ENCODE data around the gene TMEM170A.
"Not testable (repeated sequence)": the region's sequence is repeated elsewhere in the genome, so short reads cannot be mapped to it uniquely, and the experiment has no call there.

TMEM170A gene, protein sequence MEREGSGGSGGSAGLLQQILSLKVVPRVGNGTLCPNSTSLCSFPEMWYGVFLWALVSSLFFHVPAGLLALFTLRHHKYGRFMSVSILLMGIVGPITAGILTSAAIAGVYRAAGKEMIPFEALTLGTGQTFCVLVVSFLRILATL
- total RNA-seq: 50.9 to 63.7 reads per million in 2 donors

DNA sequence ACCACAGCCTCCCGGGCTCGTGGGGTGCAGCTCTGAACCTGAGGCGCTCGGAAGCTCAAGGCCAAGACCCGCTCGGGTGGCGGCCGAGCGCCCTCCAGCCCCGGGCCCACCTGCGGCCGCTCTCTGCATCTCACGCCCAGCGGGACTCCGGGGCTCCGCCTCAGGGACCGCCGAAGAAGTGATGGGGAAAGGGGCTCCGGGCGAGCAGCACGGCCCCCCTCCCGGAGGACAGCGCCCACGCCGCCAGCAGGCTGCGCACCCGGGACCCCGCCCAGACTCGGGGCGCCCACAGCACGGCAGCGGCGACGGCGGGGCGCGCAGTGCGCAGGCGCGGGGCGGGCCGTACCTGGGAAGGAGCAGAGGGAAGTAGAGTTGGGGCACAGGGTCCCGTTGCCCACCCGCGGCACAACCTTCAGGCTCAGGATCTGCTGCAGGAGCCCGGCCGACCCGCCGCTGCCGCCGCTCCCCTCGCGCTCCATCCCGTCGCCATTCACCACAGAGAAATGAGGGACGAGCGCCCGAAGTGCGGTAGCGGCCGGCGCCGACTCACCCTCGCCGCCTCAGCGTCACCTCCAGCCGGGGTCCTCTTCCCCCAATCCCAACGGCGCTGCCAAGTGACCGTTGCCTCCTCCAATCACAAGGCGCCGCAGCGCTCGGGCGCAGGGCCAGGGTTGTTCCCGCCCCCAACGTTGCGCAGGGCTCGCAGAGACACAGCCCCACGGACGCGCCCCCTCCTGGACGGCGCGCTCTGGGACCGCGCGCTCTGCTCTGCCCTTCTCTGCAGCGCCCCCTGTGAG lies at the start of gene TMEM170A:
TMEM170A (minus strand) TSS at position 568 of the 797 bp plus-strand sequence; CDS start at position 479, 89 bp downstream.
- peak; percentile 97 for DNase-seq

DNA sequence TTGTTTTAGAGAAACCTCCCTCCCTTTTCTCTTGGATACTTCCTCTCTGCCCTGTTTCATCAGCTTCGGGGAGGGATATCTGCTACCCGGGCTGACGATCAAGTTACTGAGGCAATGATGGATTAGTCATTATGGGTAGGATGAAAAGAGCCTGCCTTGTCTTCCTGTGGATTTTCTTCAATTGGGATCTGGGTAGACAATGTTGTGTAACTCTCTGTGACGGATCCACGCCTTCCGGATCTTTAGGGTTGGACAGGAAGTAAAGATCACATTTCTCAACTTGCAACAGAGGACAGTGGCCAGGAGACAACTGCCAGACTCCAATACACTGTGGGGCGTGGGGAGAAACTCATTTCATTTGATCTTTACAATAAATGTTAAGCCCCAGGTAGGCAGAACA lies 42.1 kb upstream of the TMEM170A start:
- DNase-seq: no peak

DNA sequence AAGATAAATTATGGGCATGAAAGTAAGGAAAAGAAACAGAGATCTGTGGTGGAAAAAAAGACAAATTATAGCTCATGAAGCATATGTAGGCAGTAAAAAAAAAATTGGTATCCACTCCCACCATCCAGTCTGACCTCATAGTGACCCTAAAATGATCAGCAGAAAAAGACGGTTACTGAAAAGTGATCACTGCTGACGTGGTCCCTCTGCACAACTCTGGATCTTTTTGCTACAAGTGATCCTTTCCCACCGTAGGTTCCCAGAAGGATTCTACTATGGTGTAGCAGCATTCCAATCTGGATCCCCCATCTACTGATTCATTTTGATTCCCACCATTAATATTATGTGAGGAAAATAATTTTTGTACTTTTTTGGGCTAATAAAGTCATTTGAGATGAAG lies 41.6 kb upstream of the TMEM170A start:
- no peak for DNase-seq

DNA sequence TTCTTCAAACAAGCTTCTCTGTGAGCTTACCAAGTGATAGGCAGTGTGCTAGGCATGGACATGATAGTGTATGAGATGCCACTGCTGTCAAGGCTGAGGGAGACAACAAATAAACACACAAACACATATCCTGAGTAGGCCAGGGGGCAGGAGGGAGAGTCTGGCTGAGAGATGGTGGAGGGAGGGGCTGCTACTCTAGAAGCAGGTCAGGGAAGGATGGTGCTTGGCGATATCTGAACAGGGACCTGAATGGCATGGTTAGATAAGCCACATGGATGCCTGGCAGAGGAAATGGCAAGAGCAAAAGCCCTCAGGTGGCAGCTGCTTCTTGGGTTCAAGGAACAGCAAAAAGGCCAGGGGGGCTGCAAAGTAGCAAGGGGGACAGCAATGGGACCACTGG lies 39.3 kb upstream of the TMEM170A start:
- DNase-seq: no peak

DNA sequence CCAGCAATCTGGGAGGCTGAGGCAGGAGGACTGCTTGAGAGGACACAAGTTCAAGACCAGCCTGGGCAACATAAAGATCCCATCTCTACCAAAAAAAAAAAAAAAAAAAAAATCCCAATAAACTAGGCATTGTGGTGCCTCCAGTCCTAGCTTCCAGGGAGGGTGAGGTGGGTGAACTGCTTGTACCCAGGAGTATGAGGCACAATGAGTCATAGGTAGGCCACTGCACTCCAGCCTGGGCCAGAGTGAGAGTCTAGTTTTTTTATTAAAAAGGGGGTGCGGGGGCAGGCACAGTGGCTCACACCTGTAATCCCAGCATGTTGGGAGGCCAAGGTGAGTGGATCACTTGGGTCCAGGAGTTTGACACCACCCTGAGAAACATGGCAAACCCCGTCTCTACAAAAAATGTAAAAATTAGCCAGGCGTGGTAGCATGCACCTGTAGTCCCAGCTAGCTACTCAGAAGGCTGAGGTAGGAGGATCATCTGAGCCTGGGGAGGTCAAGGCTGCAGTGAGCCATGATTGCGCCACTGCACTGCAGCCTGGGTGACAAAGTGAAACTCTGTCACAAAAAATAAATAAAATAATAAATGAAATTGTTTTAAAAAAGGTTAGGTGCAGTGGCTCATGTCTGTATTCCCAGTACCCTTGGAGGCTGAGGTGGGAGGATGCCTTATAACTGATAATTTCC lies 38.6 kb upstream of the TMEM170A start:
- no peak for DNase-seq

DNA sequence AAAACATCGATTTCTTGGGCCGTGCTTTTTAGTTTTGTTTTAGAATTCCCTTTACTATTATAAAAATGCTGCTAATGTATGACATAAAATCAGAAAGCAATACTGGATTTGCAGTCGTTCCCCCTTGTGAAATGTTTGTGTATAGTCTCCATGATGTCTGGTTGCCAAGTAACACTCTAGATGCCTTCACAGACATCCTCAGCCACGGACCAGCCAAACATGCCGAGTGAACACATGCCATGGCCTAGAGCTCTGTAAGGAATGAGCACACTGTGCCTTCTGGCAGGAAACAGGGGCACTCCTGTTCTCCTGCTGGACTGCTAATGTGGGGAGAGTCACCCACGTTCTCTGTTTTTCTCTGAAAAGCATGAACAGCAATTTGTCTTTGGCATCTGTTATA lies 37.3 kb upstream of the TMEM170A start:
- not testable (repeated sequence) for DNase-seq

DNA sequence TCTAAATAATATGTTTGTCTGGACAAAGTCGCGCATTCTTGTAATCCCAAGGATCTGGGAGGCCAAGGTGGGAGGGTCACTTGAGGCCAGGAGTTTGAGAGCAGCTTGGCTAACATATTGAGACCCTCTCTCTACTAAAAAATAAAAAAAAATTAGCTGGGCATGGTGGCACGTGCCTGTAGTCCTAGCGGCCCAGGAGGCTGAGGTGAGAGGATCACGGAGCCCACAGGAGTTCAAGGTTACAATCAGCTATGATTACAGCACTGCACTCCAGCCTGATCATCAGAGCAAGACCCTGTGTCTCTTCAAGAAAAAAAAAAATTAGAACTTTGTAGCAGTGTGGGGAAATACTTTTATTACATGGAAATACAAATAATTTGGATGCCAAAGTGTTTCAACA lies 36.9 kb upstream of the TMEM170A start:
- no peak for DNase-seq

DNA sequence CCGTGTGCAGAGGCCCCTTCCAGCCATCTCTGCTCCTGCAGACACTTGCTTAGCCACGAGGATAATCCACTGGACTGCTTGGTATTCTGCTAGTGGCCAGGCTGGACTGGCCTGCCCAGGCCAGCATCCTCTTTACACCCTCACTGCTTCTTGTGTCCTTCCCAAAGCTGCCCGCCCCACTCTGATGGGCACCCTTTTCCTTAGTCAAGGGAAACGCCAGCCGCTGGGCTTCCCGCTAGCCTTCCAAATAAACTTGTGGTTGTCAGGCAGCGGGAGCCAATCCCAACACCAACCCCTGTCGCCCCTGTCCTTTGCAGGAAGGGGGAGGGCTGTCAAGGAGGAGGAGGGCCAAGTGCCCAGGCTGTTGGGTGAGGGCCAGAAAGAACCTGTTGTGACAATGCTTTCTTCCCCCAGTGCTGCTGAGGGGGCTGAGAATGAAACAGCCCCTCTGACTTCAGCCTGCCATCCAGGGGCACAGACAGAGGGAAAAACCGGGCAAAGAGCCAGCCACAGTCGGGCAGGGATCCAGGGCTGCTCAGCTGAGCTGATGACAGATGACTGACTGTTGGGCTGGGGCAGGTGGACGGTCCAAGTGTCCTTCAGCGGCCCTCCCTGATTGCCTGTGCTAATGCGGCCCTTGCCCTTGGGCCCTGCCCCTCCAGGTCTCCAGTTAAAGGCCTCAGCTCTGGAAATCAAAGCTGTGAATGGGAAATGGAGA lies 34.3 kb upstream of the TMEM170A start:
- DNase-seq: not testable (repeated sequence)

DNA sequence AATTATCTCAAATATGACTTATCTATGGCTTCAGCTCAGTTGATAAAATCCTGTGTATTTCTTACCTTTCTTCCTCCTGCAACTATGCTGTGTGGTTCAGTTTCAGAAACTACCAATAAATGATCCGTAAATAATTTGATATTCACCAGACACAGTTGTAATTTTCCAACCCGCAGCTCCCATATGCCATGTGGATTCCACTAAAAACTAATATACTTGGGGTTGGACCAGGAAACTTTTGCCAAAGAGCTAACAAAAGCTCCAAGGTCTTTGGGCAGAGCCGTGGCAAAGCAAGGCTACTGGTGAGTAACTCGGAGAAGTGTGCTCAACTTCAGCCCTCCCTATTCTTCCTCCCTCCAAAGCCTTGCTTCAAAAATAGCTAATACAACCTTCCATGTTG lies 33.1 kb upstream of the TMEM170A start:
- no peak for DNase-seq

DNA sequence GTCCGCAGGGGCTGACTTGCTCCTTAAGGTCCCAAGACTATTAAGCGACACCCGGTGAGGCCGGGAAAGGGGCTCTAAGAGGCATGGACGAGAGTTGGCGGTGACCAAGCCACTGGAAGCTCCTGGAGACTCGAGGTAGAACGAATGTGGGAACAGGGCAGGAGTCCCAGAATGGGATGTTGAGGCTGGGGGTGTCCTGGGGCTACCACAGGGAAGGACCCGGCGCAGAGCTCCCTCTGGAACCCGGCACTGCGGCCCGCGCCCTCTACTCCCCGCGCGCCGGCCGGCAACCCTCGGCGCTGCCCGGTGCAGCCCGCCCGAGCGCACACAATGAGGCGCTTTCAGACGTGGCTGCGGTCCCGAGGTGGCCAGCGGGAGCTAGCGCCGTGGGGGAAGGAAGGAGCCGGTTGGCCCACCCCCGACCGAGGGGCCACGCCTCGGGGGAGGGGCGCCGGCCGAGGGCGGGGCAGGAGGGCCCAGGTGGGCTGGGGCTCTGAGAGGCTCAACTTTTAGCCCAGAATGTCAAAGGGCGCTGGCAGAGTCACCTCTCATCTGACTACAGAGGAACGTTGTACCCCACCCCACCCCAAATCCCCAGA lies 30.7 kb upstream of the TMEM170A start, which contains the start of gene CHST6:
CHST6 (minus strand) TSS at position 366 of the 599 bp plus-strand sequence. CDS start 15,613 bp downstream, outside the sequence.
- DNase-seq: no peak

DNA sequence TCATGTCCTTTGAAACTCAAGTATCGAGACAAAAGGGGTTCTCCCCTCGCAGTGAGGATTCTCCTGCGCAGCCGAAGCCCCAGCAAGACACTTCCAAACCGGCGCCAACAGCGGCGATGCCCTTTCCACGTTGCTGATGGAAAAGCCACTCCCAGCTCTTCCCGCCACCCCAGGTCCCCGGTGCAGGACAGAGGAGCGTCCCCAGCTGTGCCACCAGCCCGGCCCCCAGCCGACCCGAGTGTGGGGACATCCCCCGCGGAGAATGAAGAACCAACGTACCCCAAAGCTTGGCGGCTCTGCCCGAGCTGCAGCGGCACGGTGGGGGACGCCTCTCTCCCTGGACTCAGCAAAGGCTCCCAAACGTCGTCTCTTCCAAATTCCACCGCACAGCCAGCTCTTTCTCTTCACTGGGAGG lies 30.2 kb upstream of the TMEM170A start:
- DNase-seq: no peak

DNA sequence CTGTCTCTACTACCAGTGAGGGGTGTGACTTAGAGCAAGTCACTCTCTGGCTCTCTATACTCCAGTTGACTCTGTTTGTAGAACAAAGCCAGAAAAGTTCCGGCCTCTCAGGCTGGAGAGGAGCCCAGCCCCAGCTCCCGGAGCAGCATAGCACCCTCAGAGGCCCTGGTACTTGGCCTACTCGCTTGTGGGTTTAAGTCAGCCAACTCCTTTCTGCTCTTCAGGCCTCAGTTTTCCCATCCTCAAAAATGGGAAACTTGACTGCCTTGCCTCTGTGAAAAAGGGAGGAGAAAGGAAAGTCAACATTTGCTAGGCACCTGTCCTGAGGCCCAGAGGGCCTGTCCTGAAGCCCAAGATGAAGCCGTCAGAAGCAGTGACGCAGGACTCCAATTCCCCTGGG lies 29.7 kb upstream of the TMEM170A start:
- DNase-seq: no peak

DNA sequence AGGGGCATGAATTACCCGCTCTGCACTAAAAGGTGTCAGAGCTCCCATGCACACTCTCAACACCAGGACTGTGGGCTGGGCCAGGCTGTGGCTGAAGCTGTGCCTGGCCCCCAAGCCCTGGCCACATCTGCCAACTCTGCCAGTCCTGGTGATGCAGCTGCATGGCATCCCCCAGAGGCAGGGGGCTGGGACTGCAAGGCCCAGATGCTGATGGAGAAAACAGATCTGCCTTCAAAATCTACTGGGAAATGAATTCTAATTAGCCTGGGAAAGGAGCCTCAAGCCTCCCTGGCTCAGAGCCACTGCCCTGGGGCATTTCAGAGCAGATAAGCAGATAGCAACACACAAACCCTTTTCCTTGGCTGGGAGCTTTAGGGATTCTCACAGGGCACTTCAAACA lies 27.4 kb upstream of the TMEM170A start:
- no peak for DNase-seq

DNA sequence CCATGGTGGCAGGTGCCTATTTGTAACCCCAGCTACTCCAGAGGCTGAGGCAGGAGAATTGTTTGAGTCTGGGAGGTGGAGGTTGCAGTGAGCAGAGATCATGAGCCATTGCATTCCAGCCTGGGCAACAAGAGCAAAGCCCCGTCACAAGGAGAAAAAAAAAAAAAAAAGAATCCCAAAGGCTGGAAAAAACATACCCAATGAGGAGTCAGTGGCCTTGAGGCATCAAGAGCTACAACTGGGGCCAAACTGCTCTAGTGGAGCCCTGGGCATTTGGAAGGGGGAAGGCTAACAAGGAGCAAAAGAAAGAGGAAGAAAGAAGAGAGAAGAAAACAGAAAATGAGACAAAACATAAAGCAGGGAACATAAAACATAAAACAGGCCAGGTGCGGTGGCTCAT lies 23.8 kb upstream of the TMEM170A start:
- no peak for DNase-seq

DNA sequence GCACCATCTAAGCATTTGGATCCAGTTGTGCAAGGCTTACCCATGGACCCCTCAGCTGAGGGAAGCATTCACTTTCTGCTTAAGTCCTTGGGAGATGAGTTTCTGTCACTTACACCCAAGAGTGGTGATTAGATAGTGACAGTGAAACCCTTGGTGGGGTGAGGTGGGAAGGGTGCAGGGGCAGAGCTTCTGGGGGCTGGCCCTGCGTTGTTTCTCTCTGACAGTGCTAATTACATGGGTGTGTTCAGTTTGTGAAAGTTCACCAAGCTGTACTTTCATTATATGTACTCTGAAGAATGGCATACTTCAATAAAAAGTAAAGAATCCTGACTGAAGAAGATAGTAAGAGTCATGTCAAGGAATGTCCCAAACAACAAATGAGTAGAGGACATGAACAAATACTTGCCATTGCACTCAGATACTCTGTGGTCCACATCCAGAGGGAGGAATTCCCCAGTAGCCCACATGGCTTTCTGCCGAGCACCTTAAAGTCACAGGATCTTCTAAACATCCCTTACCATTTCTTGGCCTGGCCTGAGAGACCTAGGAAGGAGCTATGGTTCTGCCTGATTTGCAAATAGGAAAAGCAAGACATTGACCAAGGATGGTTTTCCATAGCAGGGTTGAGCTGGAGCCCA lies 22.3 kb upstream of the TMEM170A start:
- no peak for DNase-seq

DNA sequence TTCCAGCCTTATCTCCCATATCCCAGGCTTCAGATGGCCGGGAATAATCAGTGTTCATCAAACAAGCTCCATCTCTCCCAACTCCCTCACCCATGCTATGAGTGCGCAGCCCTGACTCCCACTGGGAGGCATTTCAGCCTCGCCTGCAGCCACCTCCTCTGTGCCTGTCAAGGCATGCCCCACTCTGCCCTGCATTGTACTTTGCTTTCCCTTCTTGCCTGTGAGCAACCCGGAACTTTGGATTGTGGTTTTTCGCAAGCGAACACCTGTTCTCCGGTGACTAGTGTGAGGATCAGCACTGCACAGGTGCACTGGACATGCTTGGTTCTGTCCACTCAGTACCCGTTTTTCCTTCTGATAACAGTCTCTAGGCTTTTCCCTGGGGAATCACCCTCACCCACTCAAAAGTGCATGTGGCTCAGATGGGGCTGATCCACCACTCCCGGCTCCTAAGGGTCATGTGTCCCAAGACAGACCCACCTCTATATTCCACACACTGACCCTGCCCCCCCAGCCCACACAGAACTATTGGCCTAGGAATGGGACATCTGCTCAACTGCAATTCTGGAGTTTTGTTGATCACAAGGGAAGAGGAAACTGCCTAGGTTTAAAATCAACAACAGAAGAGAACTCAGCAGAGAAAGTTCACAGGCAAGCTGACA lies 21.7 kb upstream of the TMEM170A start:
- DNase-seq: no peak

DNA sequence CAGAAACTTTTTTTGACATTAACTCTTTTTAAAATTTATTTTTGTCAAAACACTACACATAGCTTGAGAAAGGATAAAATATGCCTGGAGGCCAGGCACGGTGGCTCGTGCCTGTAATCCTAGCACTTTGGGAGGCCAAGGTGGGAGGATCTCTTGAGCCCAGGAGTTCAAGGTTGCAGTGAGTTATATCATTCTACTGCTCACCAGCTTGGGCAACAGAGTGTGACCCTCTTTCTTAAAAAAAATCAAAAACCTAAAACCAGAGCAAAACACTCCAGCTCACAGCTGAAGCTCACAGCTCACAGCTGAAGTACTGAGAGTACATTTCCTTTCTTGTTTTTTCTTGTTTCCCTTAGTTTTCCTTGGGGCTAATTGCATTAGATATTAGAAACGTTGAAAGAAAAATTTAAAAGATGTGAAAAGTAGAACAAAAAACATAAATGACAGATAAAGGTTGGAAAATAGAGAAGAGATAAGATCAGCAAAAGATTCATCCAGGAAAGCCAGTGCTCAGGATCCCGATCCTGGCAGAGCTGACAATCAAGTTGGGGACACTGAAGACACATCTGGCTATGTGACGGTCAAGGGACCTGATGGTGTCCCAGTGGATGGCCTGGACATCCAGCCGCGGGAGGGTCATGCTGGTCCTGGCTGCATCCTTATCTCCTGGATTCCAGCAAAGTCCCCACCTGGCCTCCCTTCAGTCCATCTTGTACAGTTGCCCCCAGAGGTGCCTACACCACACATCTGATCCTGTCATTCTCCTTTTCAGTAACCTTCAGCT lies 20.9 kb upstream of the TMEM170A start:
- no peak for DNase-seq

DNA sequence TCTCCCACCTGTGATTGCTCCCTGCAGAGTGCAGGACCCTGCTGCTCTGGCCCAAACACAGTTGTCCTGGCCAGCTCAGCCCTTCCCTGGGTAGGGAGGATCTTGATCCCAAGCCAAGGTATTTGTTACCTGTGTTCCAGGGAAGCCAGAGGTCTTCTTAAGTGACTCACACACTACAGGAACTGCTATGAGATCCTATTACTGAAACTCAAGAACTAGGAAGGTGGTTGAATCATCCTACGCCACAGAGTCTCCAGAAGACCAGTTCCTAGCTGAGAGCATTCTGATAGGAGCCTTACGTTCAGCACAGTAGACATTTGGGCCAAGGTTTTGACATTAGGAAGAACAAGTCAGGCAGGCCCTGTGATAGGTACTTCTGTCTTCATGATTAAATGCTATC lies 18.7 kb upstream of the TMEM170A start:
- DNase-seq: no peak

DNA sequence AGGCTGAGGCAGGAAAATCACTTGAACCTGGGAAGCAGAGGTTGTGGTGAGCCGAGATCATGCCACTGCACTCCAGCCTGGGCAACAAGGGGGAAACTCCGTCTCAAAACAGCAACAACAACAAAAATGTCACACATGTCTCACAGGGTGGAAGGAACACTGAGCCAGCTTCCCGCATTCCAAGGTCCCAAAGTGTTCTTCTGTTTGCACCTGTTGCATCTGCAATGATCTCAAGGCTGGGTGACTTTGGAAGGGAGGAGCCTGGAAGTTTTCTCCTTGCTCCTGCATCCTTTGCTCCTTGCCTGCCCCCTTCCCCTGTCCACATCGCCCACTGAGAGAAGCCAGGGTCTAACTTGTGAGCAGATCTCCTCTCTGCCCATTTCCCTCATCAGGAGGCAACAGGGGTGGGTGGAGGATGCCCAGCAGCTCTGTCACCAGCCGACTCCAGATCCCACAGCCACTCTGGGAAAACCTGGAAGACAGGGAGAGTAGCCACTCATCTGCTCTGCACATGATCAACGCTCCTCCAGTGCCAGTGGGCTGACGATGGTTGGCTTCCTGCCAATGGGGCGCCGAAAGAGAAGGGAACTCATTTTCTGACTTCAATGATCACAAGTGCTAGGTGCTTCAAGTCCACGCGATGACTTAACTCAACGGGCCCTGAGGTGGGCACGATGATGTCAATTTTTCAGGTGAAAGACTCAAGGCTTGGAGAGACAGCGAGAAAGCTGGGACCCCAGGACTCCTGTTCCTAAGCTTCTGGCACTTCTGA lies 18.1 kb upstream of the TMEM170A start:
- DNase-seq: no peak

DNA sequence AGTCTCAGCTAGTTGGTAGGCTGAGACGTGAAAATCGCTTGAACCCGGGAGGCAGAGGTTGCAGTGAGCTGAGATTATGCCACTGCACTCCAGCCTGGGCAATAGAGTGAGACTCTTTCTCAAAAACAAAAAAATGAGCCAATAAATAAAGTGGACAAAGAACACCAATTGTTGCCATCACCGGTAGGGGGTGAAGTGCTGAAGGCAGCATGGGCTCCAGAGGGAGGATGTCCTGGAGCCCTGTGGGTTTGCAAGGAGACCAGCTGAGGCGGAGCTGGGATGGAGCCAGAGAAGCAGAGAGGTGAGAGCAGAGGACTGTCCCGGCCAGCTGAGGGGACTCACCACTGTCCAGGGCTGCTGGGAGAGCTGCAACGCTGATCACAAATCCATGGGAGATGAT lies 17.0 kb upstream of the TMEM170A start:
- no peak for DNase-seq
